ENCODE measurements around the gene PACS1.
A peak's percentile ranks its signal among the peaks of the same experiment; 100 is the strongest.

The PACS1 gene

DNA sequence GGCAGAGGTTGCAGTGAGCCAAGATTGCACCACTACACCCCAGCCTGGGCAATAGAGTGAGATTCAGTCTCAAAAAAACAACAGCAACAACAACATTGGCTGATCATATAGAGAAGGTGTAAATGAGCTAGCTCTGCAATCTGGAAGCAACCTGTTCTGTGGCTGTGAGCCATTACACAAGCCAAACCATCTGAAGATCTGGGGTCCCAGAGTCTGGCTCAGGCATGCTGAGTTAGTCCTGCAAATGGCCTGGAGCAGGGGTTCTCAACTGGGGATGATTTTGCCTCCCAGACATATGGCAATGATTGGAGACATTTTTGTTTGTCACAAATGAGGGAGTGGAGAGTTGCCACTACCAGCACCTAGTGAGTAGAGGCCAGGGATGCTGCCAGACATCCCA, 156.0 kb downstream of the PACS1 start:
- Histone ChIP-seq H3K4me3 (ENCODE audit: low read length) (no peak overlapping the region), H3K79me2 (ENCODE audit: low read length) (no peaks in the 10 kb centered on the region), H3K27ac (ENCODE audit: low read length) (no peak overlapping the region), H3K4me1 (ENCODE audit: low read length) (peaks cover 30% of the 10 kb centered on the region), H2AFZ (ENCODE audit: low read depth, low read length) (no peak overlapping the region), H3K36me3 (replicated peaks; ENCODE audit: low read depth, low read length) (no peaks in the 10 kb centered on the region), H4K20me1 (ENCODE audit: insufficient read depth, low read length) (no peaks in the 10 kb centered on the region), H3K9ac (ENCODE audit: low read length) (no peak overlapping the region), H3K4me2 (ENCODE audit: low read length) (peak overlapping the region; percentile 25), H3K27me3 (ENCODE audit: low read depth, low read length) (no peaks in the 10 kb centered on the region), H3K9me3 (ENCODE audit: insufficient read depth, low read length) (no peaks in the 10 kb centered on the region)
- no peak for TF ChIP-seq CTCF (IDR thresholded peaks at IDR 0.05; ENCODE audit: low read depth, low read length)
- TF ChIP-seq EZH2phosphoT487 (IDR thresholded peaks at IDR 0.05; ENCODE audit: low read depth): no peak

- H3K79me2 ChIP-seq (ENCODE audit: low read length): no peaks in the 10 kb centered on the region
- no peaks in the 10 kb centered on the region for H4K20me1 ChIP-seq (ENCODE audit: insufficient read depth, low read length)
- peaks cover 16% of the 10 kb centered on the region for H3K4me1 ChIP-seq (ENCODE audit: low read length)
- H3K36me3 ChIP-seq (replicated peaks; ENCODE audit: low read depth, low read length): no peaks in the 10 kb centered on the region
- no peak overlapping the region for H3K4me3 ChIP-seq (ENCODE audit: low read length)
- TF ChIP-seq EZH2phosphoT487 (IDR thresholded peaks at IDR 0.05; ENCODE audit: low read depth): no peak
- TF ChIP-seq CTCF (IDR thresholded peaks at IDR 0.05; ENCODE audit: low read depth, low read length): no peak
- no peak overlapping the region for H3K4me2 ChIP-seq (ENCODE audit: low read length)
- H3K27ac ChIP-seq (ENCODE audit: low read length): no peak overlapping the region
- H3K9me3 ChIP-seq (ENCODE audit: insufficient read depth, low read length): no peaks in the 10 kb centered on the region
- H3K9ac ChIP-seq (ENCODE audit: low read length): no peak overlapping the region
- H3K27me3 ChIP-seq (ENCODE audit: low read depth, low read length): no peaks in the 10 kb centered on the region
- no peak overlapping the region for H2AFZ ChIP-seq (ENCODE audit: low read depth, low read length)
Observed at GRCh38 chr11:66227700-66228099, 157.6 kb downstream of the PACS1 start.

GRCh38 chr11:66228521-66228920, 158.4 kb downstream of the PACS1 start:
- H3K27me3 ChIP-seq (ENCODE audit: low read depth, low read length): no peaks in the 10 kb centered on the region
- no peak overlapping the region for H3K27ac ChIP-seq (ENCODE audit: low read length)
- no peaks in the 10 kb centered on the region for H3K9me3 ChIP-seq (ENCODE audit: insufficient read depth, low read length)
- peaks cover 12% of the 10 kb centered on the region for H3K4me1 ChIP-seq (ENCODE audit: low read length)
- H2AFZ ChIP-seq (ENCODE audit: low read depth, low read length): no peak overlapping the region
- H4K20me1 ChIP-seq (ENCODE audit: insufficient read depth, low read length): no peaks in the 10 kb centered on the region
- no peak overlapping the region for H3K4me3 ChIP-seq (ENCODE audit: low read length)
- H3K9ac ChIP-seq (ENCODE audit: low read length): no peak overlapping the region
- no peak overlapping the region for H3K4me2 ChIP-seq (ENCODE audit: low read length)
- TF ChIP-seq EZH2phosphoT487 (IDR thresholded peaks at IDR 0.05; ENCODE audit: low read depth): no peak
- TF ChIP-seq CTCF (IDR thresholded peaks at IDR 0.05; ENCODE audit: low read depth, low read length): no peak
- H3K36me3 ChIP-seq (replicated peaks; ENCODE audit: low read depth, low read length): no peaks in the 10 kb centered on the region
- H3K79me2 ChIP-seq (ENCODE audit: low read length): no peaks in the 10 kb centered on the region

DNA sequence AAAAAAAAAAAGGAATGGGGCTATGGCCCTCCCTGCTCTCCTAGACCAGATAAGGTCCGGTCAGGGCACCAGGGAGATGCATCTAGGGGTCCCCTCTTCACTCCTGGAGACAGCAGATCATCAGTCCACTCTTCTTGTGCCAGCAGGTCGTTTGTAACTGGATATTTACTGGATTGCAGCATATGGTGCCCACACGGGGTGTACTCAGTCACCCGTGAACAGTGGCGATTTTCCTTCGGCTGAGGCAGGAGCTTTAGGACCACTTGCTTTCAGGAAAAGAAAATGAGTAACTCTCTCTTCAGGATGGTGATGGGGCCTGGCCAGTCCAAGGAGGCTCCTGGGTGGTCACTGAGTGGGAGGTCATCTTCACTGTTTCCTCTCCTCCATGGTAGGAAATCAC, 160.1 kb downstream of the PACS1 start:
- Histone ChIP-seq H3K4me3 (ENCODE audit: low read length) (no peak overlapping the region), H3K9me3 (ENCODE audit: insufficient read depth, low read length) (no peaks in the 10 kb centered on the region), H3K36me3 (replicated peaks; ENCODE audit: low read depth, low read length) (no peaks in the 10 kb centered on the region), H3K4me2 (ENCODE audit: low read length) (no peak overlapping the region), H3K9ac (ENCODE audit: low read length) (no peak overlapping the region), H3K79me2 (ENCODE audit: low read length) (no peaks in the 10 kb centered on the region), H2AFZ (ENCODE audit: low read depth, low read length) (no peak overlapping the region), H3K27me3 (ENCODE audit: low read depth, low read length) (no peaks in the 10 kb centered on the region), H4K20me1 (ENCODE audit: insufficient read depth, low read length) (no peaks in the 10 kb centered on the region), H3K4me1 (ENCODE audit: low read length) (peaks cover 12% of the 10 kb centered on the region), H3K27ac (ENCODE audit: low read length) (no peak overlapping the region)
- TF ChIP-seq CTCF (IDR thresholded peaks at IDR 0.05; ENCODE audit: low read depth, low read length) (no peak), EZH2phosphoT487 (IDR thresholded peaks at IDR 0.05; ENCODE audit: low read depth) (no peak)
